Stomach (tissue), 4 donors: ENCODE measurements around the gene CHCHD3.

Source experiments
- POLR2A ChIP-seq, 4 donors: fragments of 450-650 bp; IDR thresholded peaks; one replicate each; pipeline ENCODE4 v1.6.1; 2016; ENCODE audit warnings: antibody characterized with exemption in 4 of 4, control low read depth in 2 of 4, mild to moderate bottlenecking in 1 of 4, moderate library complexity in 1 of 4
- TF ChIP-seq, protein P1 (sequence below), 7 experiments: fragments of 450-650 bp in 4 of 7; fragments of 200-600 bp in 3 of 7; sonication (generic) in 3 of 7; IDR thresholded peaks; one replicate each; pipeline ENCODE4 v1.5.1; 2016 to 2019; ENCODE audit warnings: antibody characterized with exemption in 7 of 7, control low read depth in 2 of 7, mild to moderate bottlenecking in 1 of 7

DNA sequence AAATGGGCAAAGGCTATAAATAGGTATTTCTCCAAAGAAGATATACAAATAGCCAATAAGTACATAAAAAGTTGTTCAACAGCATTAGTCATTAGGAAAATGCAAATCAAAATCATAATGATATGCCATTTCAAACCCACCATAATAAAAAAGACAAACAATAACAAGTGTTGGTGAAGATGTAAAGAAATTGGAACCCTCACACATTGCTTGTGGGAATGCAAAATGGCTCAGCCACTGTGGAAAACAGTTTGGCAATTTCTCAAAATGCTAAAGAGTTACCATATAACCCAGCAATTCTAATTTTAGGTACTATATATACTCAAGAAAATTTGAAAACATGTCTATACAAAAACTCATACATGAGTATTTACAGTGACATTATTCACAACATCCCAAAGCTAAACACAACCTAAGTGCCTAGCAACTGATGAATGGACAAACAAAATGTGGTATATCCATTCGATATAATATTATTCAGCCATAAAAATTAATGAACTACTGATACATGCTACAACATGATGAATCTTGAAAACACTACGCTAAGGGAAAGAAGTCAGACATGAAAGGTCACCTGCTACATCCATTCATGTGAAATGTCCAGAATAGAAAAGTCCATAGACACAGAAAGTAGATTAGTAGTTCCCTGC, 55.6 kb downstream of the CHCHD3 start:
- TF ChIP-seq, protein P1, sequence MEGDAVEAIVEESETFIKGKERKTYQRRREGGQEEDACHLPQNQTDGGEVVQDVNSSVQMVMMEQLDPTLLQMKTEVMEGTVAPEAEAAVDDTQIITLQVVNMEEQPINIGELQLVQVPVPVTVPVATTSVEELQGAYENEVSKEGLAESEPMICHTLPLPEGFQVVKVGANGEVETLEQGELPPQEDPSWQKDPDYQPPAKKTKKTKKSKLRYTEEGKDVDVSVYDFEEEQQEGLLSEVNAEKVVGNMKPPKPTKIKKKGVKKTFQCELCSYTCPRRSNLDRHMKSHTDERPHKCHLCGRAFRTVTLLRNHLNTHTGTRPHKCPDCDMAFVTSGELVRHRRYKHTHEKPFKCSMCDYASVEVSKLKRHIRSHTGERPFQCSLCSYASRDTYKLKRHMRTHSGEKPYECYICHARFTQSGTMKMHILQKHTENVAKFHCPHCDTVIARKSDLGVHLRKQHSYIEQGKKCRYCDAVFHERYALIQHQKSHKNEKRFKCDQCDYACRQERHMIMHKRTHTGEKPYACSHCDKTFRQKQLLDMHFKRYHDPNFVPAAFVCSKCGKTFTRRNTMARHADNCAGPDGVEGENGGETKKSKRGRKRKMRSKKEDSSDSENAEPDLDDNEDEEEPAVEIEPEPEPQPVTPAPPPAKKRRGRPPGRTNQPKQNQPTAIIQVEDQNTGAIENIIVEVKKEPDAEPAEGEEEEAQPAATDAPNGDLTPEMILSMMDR (IDR thresholded peaks at IDR 0.05) = no peak
- TF ChIP-seq POLR2A (IDR thresholded peaks at IDR 0.05) = no peak
